Measurements from ENCODE around the gene GAB2.

GRCh38 chr11:78284260-78284659 is 133.4 kb downstream of the GAB2 start:
- no peak for TF ChIP-seq POLR2A (IDR thresholded peaks at IDR 0.05)
- TF ChIP-seq CTCF (IDR thresholded peaks at IDR 0.05): no peak
